GM23338 (cell line): ENCODE results near the gene F2RL3. TPM values are rescaled to one million over a fixed set of nuclear protein-coding genes. Genes with fewer than 3 reads are reported as not detected.

Experiments
- ATAC-seq: fragments of 200-7000 bp; cut with Tn5 transposase; 3 replicates; pipeline ENCODE4 v1.9.1; 2020
- DNase-seq: peaks from one replicate; pipeline ENCODE4 v3.0.0-alpha.2; 2015; ENCODE audit warnings: low spot score
- H2AFZ ChIP-seq: fragments of 200-600 bp; sonication (generic); 2 replicates; pipeline ENCODE4 v1.8.0; 2016; ENCODE audit warnings: antibody characterized with exemption, mild to moderate bottlenecking, moderate library complexity
- H3F3A ChIP-seq: fragments of 200-600 bp; sonication (generic); replicated peaks from 2 replicates; pipeline ENCODE4 v1.8.0; 2017; ENCODE audit warnings: antibody characterized with exemption, mixed run types, low read depth
- H3K27ac ChIP-seq: fragments of 200-600 bp; sonication (generic); 2 replicates; pipeline ENCODE4 v1.6.1; 2016; ENCODE audit warnings: low read depth
- H3K27me3 ChIP-seq: fragments of 200-600 bp; sonication (generic); 2 replicates; pipeline ENCODE4 v1.8.0; 2016; ENCODE audit warnings: mild to moderate bottlenecking, mixed run types, moderate library complexity; ENCODE audit not compliant: insufficient read depth
- H3K36me3 ChIP-seq: fragments of 200-600 bp; sonication (generic); 2 replicates; pipeline ENCODE4 v1.8.0; 2016; ENCODE audit warnings: mild to moderate bottlenecking; ENCODE audit not compliant: insufficient read depth
- H3K4me1 ChIP-seq: fragments of 200-600 bp; sonication (generic); 2 replicates; pipeline ENCODE4 v1.8.0; 2016; ENCODE audit warnings: mild to moderate bottlenecking, moderate library complexity; ENCODE audit not compliant: insufficient read depth
- H3K4me2 ChIP-seq: fragments of 200-600 bp; sonication (generic); 2 replicates; pipeline ENCODE4 v1.7.1; 2017; ENCODE audit warnings: mixed run types
- H3K4me3 ChIP-seq: fragments of 200-600 bp; sonication (generic); 2 replicates; pipeline ENCODE4 v1.6.1; 2016; ENCODE audit warnings: mixed run types
- H3K79me2 ChIP-seq: fragments of 200-600 bp; sonication (generic); replicated peaks from 2 replicates; pipeline ENCODE4 v1.8.0; 2017; ENCODE audit warnings: mild to moderate bottlenecking; ENCODE audit not compliant: insufficient read depth
- H3K9me2 ChIP-seq: fragments of 200-600 bp; sonication (generic); 2 replicates; pipeline ENCODE4 v1.8.0; 2017; ENCODE audit not compliant: insufficient read depth
- H4K20me1 ChIP-seq: fragments of 200-600 bp; sonication (generic); replicated peaks from 2 replicates; pipeline ENCODE4 v1.8.0; 2017; ENCODE audit warnings: mild to moderate bottlenecking; ENCODE audit not compliant: insufficient read depth
- H3K27ac Mint-ChIP-seq: 2 replicates; pipeline ENCODE4 v1.8.0; 2020; ENCODE audit warnings: inconsistent platforms, mild to moderate bottlenecking, moderate library complexity, mixed read lengths
- H3K27me3 Mint-ChIP-seq: 3 replicates; pipeline ENCODE4 v1.8.0; 2022; ENCODE audit warnings: low read depth, mild to moderate bottlenecking, moderate library complexity, mixed read lengths, inconsistent platforms; ENCODE audit not compliant: insufficient read depth, poor library complexity
- H3K36me3 Mint-ChIP-seq: 3 replicates; pipeline ENCODE4 v1.8.0; 2021; ENCODE audit warnings: low read depth, mild to moderate bottlenecking, inconsistent platforms, moderate library complexity, mixed read lengths
- H3K4me1 Mint-ChIP-seq: 3 replicates; pipeline ENCODE4 v1.8.0; 2020; ENCODE audit warnings: mild to moderate bottlenecking, inconsistent platforms, mixed read lengths
- H3K4me3 Mint-ChIP-seq: 3 replicates; pipeline ENCODE4 v1.8.0; 2021; ENCODE audit warnings: moderate library complexity, mild to moderate bottlenecking, inconsistent platforms, mixed read lengths
- H3K9me3 Mint-ChIP-seq: 3 replicates; pipeline ENCODE4 v1.8.0; 2020; ENCODE audit warnings: moderate library complexity, mild to moderate bottlenecking, inconsistent platforms, mixed read lengths
- CREB1 ChIP-seq: fragments of 250-450 bp; sonication (Bioruptor Pico); IDR thresholded peaks from 2 replicates; pipeline ENCODE4 v1.5.0; 2020; ENCODE audit warnings: low read depth, mild to moderate bottlenecking, moderate library complexity
- CTCF ChIP-seq, 2 experiments: fragments of 200-600 bp in 1 of 2; sonication (generic) in 1 of 2; conservative IDR thresholded peaks; 2 replicates each; pipeline versions ENCODE4 v1.5.1 to v1.6.1; 2016 to 2017; ENCODE audit warnings: antibody characterized with exemption in 2 of 2, low read depth in 2 of 2, mild to moderate bottlenecking in 2 of 2, moderate library complexity in 1 of 2
- ETS1 ChIP-seq: IDR thresholded peaks from 2 replicates; pipeline ENCODE4 v1.6.1; 2016; ENCODE audit warnings: antibody characterized with exemption
- EZH2 ChIP-seq: fragments of 200-600 bp; sonication (generic); IDR thresholded peaks from one replicate; pipeline ENCODE4 v1.8.0; 2017; ENCODE audit warnings: antibody characterized with exemption, mild to moderate bottlenecking, low read depth; ENCODE audit not compliant: unreplicated experiment
- EZH2phosphoT487 ChIP-seq: fragments of 200-600 bp; sonication (generic); IDR thresholded peaks from one replicate; pipeline ENCODE4 v1.8.1; 2018; ENCODE audit warnings: antibody characterized with exemption; ENCODE audit not compliant: unreplicated experiment
- JUNB ChIP-seq: IDR thresholded peaks from one replicate; pipeline ENCODE4 v1.6.1; 2016; ENCODE audit warnings: antibody characterized with exemption; ENCODE audit not compliant: unreplicated experiment
- NANOG ChIP-seq: IDR thresholded peaks from 2 replicates; pipeline ENCODE4 v1.6.1; 2016; ENCODE audit warnings: antibody characterized with exemption, borderline replicate concordance
- POLR2AphosphoS5 ChIP-seq: IDR thresholded peaks from 2 replicates; pipeline ENCODE4 v1.6.1; 2016; ENCODE audit warnings: antibody characterized with exemption, low read depth
- REST ChIP-seq: IDR thresholded peaks from one replicate; pipeline ENCODE4 v1.6.1; 2018; ENCODE audit warnings: antibody characterized with exemption; ENCODE audit not compliant: unreplicated experiment
- STAT1 ChIP-seq: IDR thresholded peaks from one replicate; pipeline ENCODE4 v1.6.1; 2016; ENCODE audit warnings: antibody characterized with exemption; ENCODE audit not compliant: unreplicated experiment
- ZNF114 ChIP-seq: fragments of 250-450 bp; sonication (Bioruptor Pico); IDR thresholded peaks from 2 replicates; pipeline ENCODE4 v1.5.0; 2020; ENCODE audit warnings: mild to moderate bottlenecking, moderate library complexity
- ZNF331 ChIP-seq: fragments of 250-450 bp; sonication (Bioruptor Pico); IDR thresholded peaks from 2 replicates; pipeline ENCODE4 v1.5.0; 2020; ENCODE audit warnings: low read depth, mild to moderate bottlenecking, moderate library complexity
- polyA plus RNA-seq: library from polyadenylated mRNA; unstranded; fragments of >200 nt; fragmentation: Nextera tagmentation; extraction: Ambion mirVana; gene quantifications from 2 replicates; pipeline ENCODE4 v1.2.1, GENCODE V29; 2016
- total RNA-seq: library from RNA; depleted of rRNA; stranded (reverse); fragments of >200 nt; shearing (Covaris generic); gene quantifications from 2 replicates; pipeline ENCODE4 v1.2.3, GENCODE V29; 2014

Gene F2RL3
- total and polyA plus RNA-seq, 2 experiments from 2014 or later, result not detected

- no peak for TF ChIP-seq STAT1
- no peak for TF ChIP-seq CREB1 (CRISPR knock-in tag)
- no peak for TF ChIP-seq EZH2
- no peak for TF ChIP-seq ZNF331
- no peak for TF ChIP-seq NANOG
- no peak for TF ChIP-seq ETS1
Observed at GRCh38 chr19:16912780-16913179, 24.0 kb downstream of the F2RL3 start (continued).

- Histone ChIP-seq H3K27ac (no peak overlapping the region), H3K4me2 (no peak overlapping the region), H3K27me3 (no peaks in the 10 kb centered on the region), H3K36me3 (no peaks in the 10 kb centered on the region; the same call in 1 of the 2 replicates), H3K4me1 (no peaks in the 10 kb centered on the region), H3K4me3 (no peak overlapping the region), H3K9me2 (no peaks in the 10 kb centered on the region), H4K20me1 (no peaks in the 10 kb centered on the region), H3F3A (no peaks in the 10 kb centered on the region), H3K79me2 (no peaks in the 10 kb centered on the region), H2AFZ (no peak overlapping the region)
- peaks cover 2% of the 10 kb centered on the region for H3K27me3 Mint-ChIP-seq
- ATAC-seq (no peak), DNase-seq (no peak)
- no peak overlapping the region for H3K4me3 Mint-ChIP-seq
- H3K9me3 Mint-ChIP-seq, result peaks cover 55% of the 10 kb centered on the region
- no peaks in the 10 kb centered on the region for H3K4me1 Mint-ChIP-seq
- no peak overlapping the region for H3K27ac Mint-ChIP-seq
- H3K36me3 Mint-ChIP-seq, result peaks cover 30% of the 10 kb centered on the region
- TF ChIP-seq ZNF114 (CRISPR knock-in tag) (no peak), JUNB (no peak), ZNF331 (no peak), EZH2phosphoT487 (no peak), CREB1 (CRISPR knock-in tag) (no peak), EZH2 (no peak), ETS1 (no peak), REST (no peak), NANOG (no peak), POLR2AphosphoS5 (no peak), STAT1 (no peak), CTCF (conservative IDR thresholded peaks at IDR 0.05; ENCODE audit: low read depth in 2 of 2) (no peak)
Observed at GRCh38 chr19:16914421-16914820, 25.6 kb downstream of the F2RL3 start.
